H9 (cell line): ENCODE measurements around the gene ASTN2. TPM values are rescaled to one million over a fixed set of nuclear protein-coding genes. Genes with fewer than 3 reads are reported as not detected.
A peak's percentile ranks its signal among the peaks of the same experiment; 100 is the strongest.

Experiments used
- DNase-seq: peaks from one replicate; pipeline ENCODE4 v3.0.0-alpha.2; 2017
- H2AFZ ChIP-seq: one replicate; pipeline ENCODE4 v1.6.1; 2013; ENCODE audit warnings: mild to moderate bottlenecking, low read length, control low read depth, moderate library complexity
- H2AK5ac ChIP-seq: 2 replicates; pipeline ENCODE4 v1.6.1; 2013; ENCODE audit warnings: low read length, control low read depth, mixed read lengths; ENCODE audit not compliant: insufficient read length
- H2BK120ac ChIP-seq: one replicate; pipeline ENCODE4 v1.6.1; 2013; ENCODE audit warnings: low read depth, mild to moderate bottlenecking, low read length, control low read depth, inconsistent platforms; ENCODE audit not compliant: poor library complexity, severe bottlenecking
- H2BK12ac ChIP-seq: 2 replicates; pipeline ENCODE4 v1.6.1; 2013; ENCODE audit warnings: low read length, control low read depth, mixed read lengths, low read depth; ENCODE audit not compliant: insufficient read length
- H2BK15ac ChIP-seq: 2 replicates; pipeline ENCODE4 v1.6.1; 2013; ENCODE audit warnings: low read depth, low read length, control low read depth
- H2BK20ac ChIP-seq: one replicate; pipeline ENCODE4 v1.6.1; 2013; ENCODE audit warnings: low read depth, mild to moderate bottlenecking, low read length, control low read depth, inconsistent platforms; ENCODE audit not compliant: poor library complexity, severe bottlenecking
- H2BK5ac ChIP-seq: 2 replicates; pipeline ENCODE4 v1.6.1; 2013; ENCODE audit warnings: low read length, control low read depth, mixed read lengths; ENCODE audit not compliant: insufficient read length
- H3K14ac ChIP-seq: 2 replicates; pipeline ENCODE4 v1.6.1; 2013; ENCODE audit warnings: low read length, control low read depth; ENCODE audit not compliant: insufficient read depth
- H3K18ac ChIP-seq: 2 replicates; pipeline ENCODE4 v1.6.1; 2013; ENCODE audit warnings: low read depth, mild to moderate bottlenecking, mixed read lengths, low read length, control low read depth; ENCODE audit not compliant: insufficient read length
- H3K23ac ChIP-seq: 2 replicates; pipeline ENCODE4 v1.6.1; 2013; ENCODE audit warnings: low read length, control low read depth, mixed read lengths, low read depth; ENCODE audit not compliant: insufficient read length
- H3K23me2 ChIP-seq: 2 replicates; pipeline ENCODE4 v1.6.1; 2013; ENCODE audit warnings: low read depth, mild to moderate bottlenecking, mixed read lengths, low read length, control low read depth; ENCODE audit not compliant: insufficient read length, poor library complexity, severe bottlenecking
- H3K27ac ChIP-seq: 2 replicates; pipeline ENCODE4 v1.5.1; 2013; ENCODE audit warnings: low read length, control low read depth, mixed read lengths, low read depth; ENCODE audit not compliant: insufficient read length
- H3K27me3 ChIP-seq: 2 replicates; pipeline ENCODE4 v1.6.1; 2013; ENCODE audit warnings: low read length, control low read depth, inconsistent platforms; ENCODE audit not compliant: insufficient read depth
- H3K4ac ChIP-seq: 2 replicates; pipeline ENCODE4 v1.6.1; 2013; ENCODE audit warnings: low read depth, mild to moderate bottlenecking, control low read depth, inconsistent platforms, low read length, moderate library complexity
- H3K4me1 ChIP-seq: 2 replicates; pipeline ENCODE4 v1.6.1; 2013; ENCODE audit warnings: low read length, control low read depth, inconsistent platforms; ENCODE audit not compliant: insufficient read depth
- H3K4me2 ChIP-seq: 2 replicates; pipeline ENCODE4 v1.6.1; 2013; ENCODE audit warnings: low read length, control low read depth, mixed read lengths; ENCODE audit not compliant: insufficient read length, insufficient read depth
- H3K56ac ChIP-seq: 2 replicates; pipeline ENCODE4 v1.6.1; 2013; ENCODE audit warnings: low read depth, mild to moderate bottlenecking, mixed read lengths, low read length, control low read depth; ENCODE audit not compliant: insufficient read length
- H3K79me1 ChIP-seq: 2 replicates; pipeline ENCODE4 v1.6.1; 2013; ENCODE audit warnings: low read depth, mild to moderate bottlenecking, moderate library complexity, low read length, control low read depth, inconsistent platforms; ENCODE audit not compliant: insufficient read depth, poor library complexity, severe bottlenecking
- H3K79me2 ChIP-seq: 2 replicates; pipeline ENCODE4 v1.6.1; 2013; ENCODE audit warnings: low read length, control low read depth, inconsistent platforms; ENCODE audit not compliant: insufficient read depth
- H3K9ac ChIP-seq: 2 replicates; pipeline ENCODE4 v1.6.1; 2013; ENCODE audit warnings: low read length, control low read depth, mixed read lengths; ENCODE audit not compliant: insufficient read length; ENCODE audit errors: extremely low read depth
- H3K9me3 ChIP-seq: one replicate; pipeline ENCODE4 v1.6.1; 2013; ENCODE audit warnings: low read depth, low read length, inconsistent platforms; ENCODE audit not compliant: control insufficient read depth
- H3T11ph ChIP-seq: one replicate; pipeline ENCODE4 v1.6.1; 2013; ENCODE audit warnings: mild to moderate bottlenecking, low read length, control low read depth, inconsistent platforms
- H4K20me1 ChIP-seq: one replicate; pipeline ENCODE4 v1.6.1; 2013; ENCODE audit not compliant: control insufficient read depth, insufficient read length, insufficient read depth
- H4K5ac ChIP-seq: 2 replicates; pipeline ENCODE4 v1.6.1; 2013; ENCODE audit warnings: low read depth, mild to moderate bottlenecking, mixed read lengths, low read length, control low read depth; ENCODE audit not compliant: insufficient read length
- H4K8ac ChIP-seq: replicated peaks from 2 replicates; pipeline ENCODE4 v1.6.1; 2013; ENCODE audit warnings: low read length, control low read depth, mixed read lengths, low read depth; ENCODE audit not compliant: insufficient read length
- H4K91ac ChIP-seq: 2 replicates; pipeline ENCODE4 v1.6.1; 2013; ENCODE audit warnings: low read depth, mild to moderate bottlenecking, moderate library complexity, mixed read lengths, low read length, control low read depth; ENCODE audit not compliant: insufficient read length
- H3K27ac Mint-ChIP-seq, 3 experiments: 2 replicates in 2 of 3; 3 replicates in 1 of 3; pipeline ENCODE4 v1.8.0; 2020 to 2021; ENCODE audit warnings: mixed read lengths in 3 of 3, mild to moderate bottlenecking in 1 of 3, moderate library complexity in 1 of 3
- H3K27me3 Mint-ChIP-seq: 2 replicates; pipeline ENCODE4 v1.8.0; 2021; ENCODE audit warnings: low read depth, mild to moderate bottlenecking, moderate library complexity, mixed read lengths
- H3K36me3 Mint-ChIP-seq, 3 experiments: 2 replicates in 2 of 3; 3 replicates in 1 of 3; pipeline ENCODE4 v1.8.0; 2020 to 2021; ENCODE audit warnings: low read depth in 3 of 3, mixed read lengths in 3 of 3; ENCODE audit not compliant: insufficient read depth in 1 of 3
- H3K4me1 Mint-ChIP-seq, 2 experiments: 2 replicates each; pipeline ENCODE4 v1.8.0; 2020; ENCODE audit warnings: mixed read lengths in 2 of 2
- H3K4me3 Mint-ChIP-seq, 2 experiments: 2 replicates in 1 of 2; 3 replicates in 1 of 2; pipeline ENCODE4 v1.8.0; 2020 to 2021; ENCODE audit warnings: mild to moderate bottlenecking in 2 of 2, mixed read lengths in 2 of 2, moderate library complexity in 1 of 2
- H3K9me3 Mint-ChIP-seq, 2 experiments: 2 replicates in 1 of 2; 3 replicates in 1 of 2; pipeline ENCODE4 v1.8.0; 2020; ENCODE audit warnings: mild to moderate bottlenecking in 2 of 2, mixed read lengths in 2 of 2, moderate library complexity in 1 of 2
- WGBS: extraction: QIAGEN DNeasy Blood & Tissue Kit; methylation state at CpG from one replicate; pipeline ENCODE4 v1.1.7; 2013; ENCODE audit warnings: missing lambda C conversion rate, low lambda C conversion rate, mixed read lengths; ENCODE audit not compliant: insufficient read length; ENCODE audit errors: extremely low coverage; 5-methylcytosine and 5-hydroxymethylcytosine counted together
- total RNA-seq: library from RNA; stranded (reverse); gene quantifications from 2 replicates; pipeline ENCODE4 v1.2.1, GENCODE V29; 2021
- TF ChIP-seq, protein P1 (sequence below): fragments of 200-600 bp; sonication (generic); conservative IDR thresholded peaks from 3 replicates; pipeline ENCODE4 v1.8.0; 2021; ENCODE audit warnings: antibody characterized with exemption, mild to moderate bottlenecking

ASTN2 gene
- total RNA-seq, 1 experiment from 2014 or later, result 9.7 TPM

DNA sequence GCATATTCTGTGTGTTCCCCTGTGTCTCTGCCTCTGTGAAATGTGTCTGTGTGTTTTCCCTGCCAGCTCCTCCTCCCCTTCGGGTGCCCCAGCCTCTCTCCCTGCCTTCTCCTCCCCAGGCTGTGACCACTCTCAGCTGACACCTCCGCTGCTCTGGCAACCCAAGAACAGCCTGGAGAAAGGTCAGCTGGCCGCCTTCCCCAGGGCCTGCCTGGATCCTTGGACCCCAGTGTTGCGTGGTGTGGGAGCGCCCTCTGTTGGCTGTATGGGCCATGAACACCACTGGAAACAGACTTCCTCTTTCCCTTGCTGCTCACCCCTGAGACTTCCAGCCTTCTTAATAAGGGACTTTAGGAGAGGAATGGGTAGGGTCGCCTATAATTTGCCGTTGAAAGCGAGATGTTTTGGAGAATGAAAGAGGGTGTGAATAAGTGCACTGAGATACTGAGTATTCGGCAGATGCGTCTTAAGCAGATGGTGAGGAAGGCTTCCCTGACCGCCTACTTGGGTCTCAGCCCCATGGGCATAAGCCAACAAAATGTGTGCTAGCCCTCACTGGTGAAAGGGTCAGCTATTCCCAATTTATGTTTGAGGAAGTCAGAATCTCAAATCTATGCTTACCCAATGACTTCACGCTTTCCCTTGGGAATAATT lies 842.6 kb downstream of the ASTN2 start:
- H2AFZ ChIP-seq, result no peak overlapping the region
- H3K4ac ChIP-seq, result no peak overlapping the region
- DNase-seq, result peak; percentile 84
- no peak overlapping the region for H2BK120ac ChIP-seq
- Mint-ChIP-seq H3K27me3 (no peaks in the 10 kb centered on the region), H3K27ac (no peak overlapping the region), H3K4me1 (peaks cover 12 to 16% of the 10 kb centered on the region in 2 experiments), H3K9me3 (no peaks in the 10 kb centered on the region), H3K36me3 (no peaks in the 10 kb centered on the region), H3K4me3 (no peak overlapping the region)
- TF ChIP-seq, protein P1, sequence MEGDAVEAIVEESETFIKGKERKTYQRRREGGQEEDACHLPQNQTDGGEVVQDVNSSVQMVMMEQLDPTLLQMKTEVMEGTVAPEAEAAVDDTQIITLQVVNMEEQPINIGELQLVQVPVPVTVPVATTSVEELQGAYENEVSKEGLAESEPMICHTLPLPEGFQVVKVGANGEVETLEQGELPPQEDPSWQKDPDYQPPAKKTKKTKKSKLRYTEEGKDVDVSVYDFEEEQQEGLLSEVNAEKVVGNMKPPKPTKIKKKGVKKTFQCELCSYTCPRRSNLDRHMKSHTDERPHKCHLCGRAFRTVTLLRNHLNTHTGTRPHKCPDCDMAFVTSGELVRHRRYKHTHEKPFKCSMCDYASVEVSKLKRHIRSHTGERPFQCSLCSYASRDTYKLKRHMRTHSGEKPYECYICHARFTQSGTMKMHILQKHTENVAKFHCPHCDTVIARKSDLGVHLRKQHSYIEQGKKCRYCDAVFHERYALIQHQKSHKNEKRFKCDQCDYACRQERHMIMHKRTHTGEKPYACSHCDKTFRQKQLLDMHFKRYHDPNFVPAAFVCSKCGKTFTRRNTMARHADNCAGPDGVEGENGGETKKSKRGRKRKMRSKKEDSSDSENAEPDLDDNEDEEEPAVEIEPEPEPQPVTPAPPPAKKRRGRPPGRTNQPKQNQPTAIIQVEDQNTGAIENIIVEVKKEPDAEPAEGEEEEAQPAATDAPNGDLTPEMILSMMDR, result peak; percentile 95
- H3K79me1 ChIP-seq, result no peaks in the 10 kb centered on the region
- no peak overlapping the region for H3K23ac ChIP-seq
- no peak overlapping the region for H2BK15ac ChIP-seq
- no peak overlapping the region for H3K18ac ChIP-seq
- H3K9me3 ChIP-seq, result no peaks in the 10 kb centered on the region
- no peak overlapping the region for H3K56ac ChIP-seq
- no peaks in the 10 kb centered on the region for H3K23me2 ChIP-seq
- WGBS, result no CpG with 5 or more reads among the region's 12 CpGs
- H3K79me2 ChIP-seq, result no peaks in the 10 kb centered on the region
- no peak overlapping the region for H4K91ac ChIP-seq
- H4K5ac ChIP-seq, result no peak overlapping the region
- no peak overlapping the region for H3K14ac ChIP-seq
- H3K9ac ChIP-seq, result no peak overlapping the region
- H3T11ph ChIP-seq, result no peak overlapping the region
- no peak overlapping the region for H3K4me2 ChIP-seq
- no peak overlapping the region for H2BK20ac ChIP-seq
- H4K8ac ChIP-seq, result no peak overlapping the region
- H4K20me1 ChIP-seq, result no peaks in the 10 kb centered on the region
- H3K27ac ChIP-seq, result no peak overlapping the region
- H3K27me3 ChIP-seq, result no peaks in the 10 kb centered on the region
- peaks cover 4% of the 10 kb centered on the region; the same call in 1 of the 2 replicates for H3K4me1 ChIP-seq
- no peak overlapping the region for H2BK5ac ChIP-seq
- H2BK12ac ChIP-seq, result no peak overlapping the region
- H2AK5ac ChIP-seq, result no peak overlapping the region
